Neural cell (in vitro differentiated cells): ENCODE results near the gene ATP8B3. TPM values are rescaled to one million over a fixed set of nuclear protein-coding genes. Genes with fewer than 3 reads are reported as not detected.
A peak's percentile ranks its signal among the peaks of the same experiment; 100 is the strongest.

Experiments
- H2AFZ ChIP-seq: fragments of 200-600, 300-800 bp; sonication (generic), shearing (Covaris generic); 2 replicates; pipeline ENCODE4 v1.6.0; 2014; ENCODE audit warnings: low read depth, mild to moderate bottlenecking, antibody characterized with exemption, low read length, moderate library complexity
- H3F3A ChIP-seq: fragments of 200-600 bp; shearing (Covaris generic); 2 replicates; pipeline ENCODE4 v1.6.1; 2016; ENCODE audit warnings: mild to moderate bottlenecking, moderate library complexity, mixed read lengths, antibody characterized with exemption, low read length; ENCODE audit not compliant: insufficient read depth, poor library complexity, severe bottlenecking
- H3K27ac ChIP-seq: fragments of 200-600, 300-800 bp; sonication (generic), shearing (Covaris generic); 2 replicates; pipeline ENCODE4 v1.5.1; 2014; ENCODE audit warnings: mild to moderate bottlenecking, low read length, moderate library complexity
- H3K27me3 ChIP-seq: fragments of 300-800, 200-600 bp; sonication (generic), shearing (Covaris generic); 2 replicates; pipeline ENCODE4 v1.6.0; 2014; ENCODE audit warnings: mild to moderate bottlenecking, low read depth, low read length, moderate library complexity; ENCODE audit not compliant: insufficient read depth
- H3K36me3 ChIP-seq: fragments of 300-800, 200-600 bp; sonication (generic), shearing (Covaris generic); 2 replicates; pipeline ENCODE4 v1.5.1; 2014; ENCODE audit warnings: mild to moderate bottlenecking, antibody characterized with exemption, low read length, moderate library complexity; ENCODE audit not compliant: insufficient read depth
- H3K4me2 ChIP-seq: fragments of 300-800, 200-600 bp; sonication (generic), shearing (Covaris generic); 2 replicates; pipeline ENCODE4 v1.6.0; 2014; ENCODE audit warnings: mild to moderate bottlenecking, low read length
- H3K4me3 ChIP-seq: fragments of 300-800, 200-600 bp; sonication (generic), shearing (Covaris generic); 2 replicates; pipeline ENCODE4 v1.5.1; 2014; ENCODE audit warnings: mild to moderate bottlenecking, low read length, moderate library complexity
- H3K79me2 ChIP-seq: fragments of 200-600 bp; shearing (Covaris generic); replicated peaks from 2 replicates; pipeline ENCODE4 v1.6.0; 2014; ENCODE audit warnings: mild to moderate bottlenecking, low read length, moderate library complexity; ENCODE audit not compliant: insufficient read depth
- H3K9ac ChIP-seq: fragments of 300-800, 200-600 bp; sonication (generic), shearing (Covaris generic); 2 replicates; pipeline ENCODE4 v1.6.1; 2016; ENCODE audit warnings: mild to moderate bottlenecking, low read length, mixed read lengths
- H3K9me2 ChIP-seq: fragments of 200-600 bp; shearing (Covaris generic); 2 replicates; pipeline ENCODE4 v1.6.1; 2016; ENCODE audit warnings: mild to moderate bottlenecking, low read length, mixed read lengths; ENCODE audit not compliant: insufficient read depth
- H3K9me3 ChIP-seq: fragments of 200-600, 300-800 bp; sonication (generic), shearing (Covaris generic); 2 replicates; pipeline ENCODE4 v1.6.1; 2016; ENCODE audit warnings: mild to moderate bottlenecking, mixed run types, low read length, moderate library complexity, mixed read lengths
- H4K20me1 ChIP-seq: fragments of 200-600 bp; shearing (Covaris generic); 2 replicates; pipeline ENCODE4 v1.6.1; 2016; ENCODE audit warnings: mild to moderate bottlenecking, mixed run types; ENCODE audit not compliant: insufficient read depth
- CTCF ChIP-seq: fragments of 450-650 bp; IDR thresholded peaks from 2 replicates; pipeline ENCODE4 v1.5.1; 2014; ENCODE audit warnings: antibody characterized with exemption, mild to moderate bottlenecking, moderate library complexity; ENCODE audit not compliant: poor library complexity, severe bottlenecking
- EP300 ChIP-seq: fragments of 450-650 bp; conservative IDR thresholded peaks from 2 replicates; pipeline ENCODE4 v1.6.1; 2014; ENCODE audit warnings: antibody characterized with exemption, mild to moderate bottlenecking, moderate library complexity; ENCODE audit not compliant: poor library complexity, severe bottlenecking
- EZH2 ChIP-seq: fragments of 200-600, 300-800 bp; shearing (Covaris generic), sonication (generic); IDR thresholded peaks from 2 replicates; pipeline ENCODE4 v1.6.1; 2014; ENCODE audit warnings: antibody characterized with exemption, low read length, borderline replicate concordance, mild to moderate bottlenecking; ENCODE audit not compliant: insufficient read depth, poor library complexity, severe bottlenecking
- MXI1 ChIP-seq: fragments of 450-650 bp; conservative IDR thresholded peaks from 2 replicates; pipeline ENCODE4 v1.6.1; 2014; ENCODE audit warnings: antibody characterized with exemption, mild to moderate bottlenecking; ENCODE audit not compliant: poor library complexity, severe bottlenecking
- POLR2AphosphoS5 ChIP-seq: IDR thresholded peaks from 2 replicates; pipeline ENCODE4 v1.6.1; 2012
- RAD21 ChIP-seq: fragments of 450-650 bp; conservative IDR thresholded peaks from 2 replicates; pipeline ENCODE4 v1.6.1; 2014; ENCODE audit warnings: antibody characterized with exemption, mild to moderate bottlenecking, moderate library complexity
- REST ChIP-seq: IDR thresholded peaks from 2 replicates; pipeline ENCODE4 v1.6.1; 2012; ENCODE audit warnings: borderline replicate concordance
- SMC3 ChIP-seq: fragments of 450-650 bp; conservative IDR thresholded peaks from 2 replicates; pipeline ENCODE4 v1.6.1; 2014; ENCODE audit warnings: antibody characterized with exemption, mild to moderate bottlenecking, moderate library complexity; ENCODE audit not compliant: poor library complexity
- TAF1 ChIP-seq: IDR thresholded peaks from 2 replicates; pipeline ENCODE4 v1.6.1; 2012; ENCODE audit warnings: low read depth
- polyA plus RNA-seq: library from polyadenylated mRNA; depleted of rRNA; stranded (reverse); fragments of >200 nt; gene quantifications from 2 replicates; pipeline ENCODE4 v1.2.3, GENCODE V29; 2014

ATP8B3 gene
- polyA plus RNA-seq, 1 donor from 2014 or later: 1.5 TPM

- no peak overlapping the region for H3K27ac ChIP-seq
- no peaks in the 10 kb centered on the region for H3K9me2 ChIP-seq
- H2AFZ ChIP-seq: no peak overlapping the region
- no peak overlapping the region for H3K4me3 ChIP-seq
- H3K27me3 ChIP-seq: peaks cover 95% of the 10 kb centered on the region
- no peak overlapping the region for H3K4me2 ChIP-seq
- H3F3A ChIP-seq: no peaks in the 10 kb centered on the region
- TF ChIP-seq TAF1 (no peak), RAD21 (no peak), POLR2AphosphoS5 (no peak), CTCF (no peak), SMC3 (no peak), MXI1 (no peak), EZH2 (no peak), REST (no peak), EP300 (no peak)
- no peaks in the 10 kb centered on the region for H3K79me2 ChIP-seq
- no peaks in the 10 kb centered on the region for H4K20me1 ChIP-seq
- no peaks in the 10 kb centered on the region for H3K36me3 ChIP-seq
- peaks cover 11% of the 10 kb centered on the region for H3K9me3 ChIP-seq
- no peak overlapping the region for H3K9ac ChIP-seq
These were observed 45.2 kb downstream of the ATP8B3 start for GRCh38 chr19:1766800-1767352.

GRCh38 chr19:1765904-1766799 lies 45.9 kb downstream of the ATP8B3 start:
- TF ChIP-seq EZH2 (peak; percentile 67), MXI1 (no peak), SMC3 (no peak), EP300 (no peak)

More at GRCh38 chr19:1765904-1766799, 45.9 kb downstream of the ATP8B3 start:
- no peak overlapping the region for H3K9ac ChIP-seq
- H3K79me2 ChIP-seq: no peaks in the 10 kb centered on the region
- no peak overlapping the region for H2AFZ ChIP-seq
- H3K4me3 ChIP-seq: peak overlapping the region; percentile 10
- H4K20me1 ChIP-seq: no peaks in the 10 kb centered on the region
- H3K4me2 ChIP-seq: no peak overlapping the region
- peaks cover 100% of the 10 kb centered on the region for H3K27me3 ChIP-seq
- H3K9me2 ChIP-seq: no peaks in the 10 kb centered on the region
- H3F3A ChIP-seq: no peaks in the 10 kb centered on the region
- H3K9me3 ChIP-seq: peaks cover 6% of the 10 kb centered on the region
- H3K36me3 ChIP-seq: no peaks in the 10 kb centered on the region
- H3K27ac ChIP-seq: no peak overlapping the region
